ENCODE data around the gene IL17B. TPM values are rescaled to one million over a fixed set of nuclear protein-coding genes. Genes with fewer than 3 reads are reported as not detected.

The IL17B gene
- total and polyA plus RNA-seq, 2 experiments from 2014 or later, result not detected

DNA sequence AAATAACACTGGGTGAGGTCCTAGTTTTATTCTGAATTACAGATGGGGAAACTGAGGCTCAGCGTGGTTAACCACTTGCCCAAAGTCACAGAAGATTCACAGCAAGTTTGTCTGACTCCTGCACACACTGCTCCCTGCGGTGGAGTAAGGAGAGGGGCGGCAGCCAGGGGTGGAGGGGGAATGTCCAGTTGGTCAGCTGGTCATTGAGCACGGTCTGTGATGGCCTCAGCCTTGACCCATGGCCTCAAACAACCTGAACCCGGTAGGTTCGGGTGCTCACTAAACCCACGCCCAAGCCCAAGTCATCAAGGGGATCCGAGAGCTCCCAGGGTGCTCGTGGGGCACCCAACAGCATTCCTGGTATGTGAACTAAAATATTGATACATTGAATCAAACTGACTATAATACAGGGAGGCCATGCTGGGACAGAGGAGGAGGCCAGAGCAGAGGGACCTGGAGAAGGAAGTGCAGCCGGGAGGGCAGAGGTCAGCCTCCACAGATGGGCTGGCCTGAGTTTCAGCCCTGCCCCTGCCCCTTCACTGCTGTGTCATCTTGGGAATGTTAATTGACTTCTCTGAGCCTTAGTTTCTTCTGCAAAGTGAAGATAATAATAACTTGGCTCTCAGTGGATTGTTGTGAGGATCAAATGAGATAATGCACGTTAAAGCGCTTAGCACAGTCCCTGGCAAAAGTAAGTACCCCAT is 3.6 kb upstream of the IL17B start:
- Histone ChIP-seq H4K20me1 (replicated peaks; ENCODE audit: insufficient read depth) (no peaks in the 10 kb centered on the region), H3K27me3 (ENCODE audit: insufficient read depth) (no peaks in the 10 kb centered on the region), H3K9me2 (ENCODE audit: insufficient read depth) (no peaks in the 10 kb centered on the region), H3K27ac (ENCODE audit: low read depth) (no peak overlapping the region), H3K4me2 (no peak overlapping the region), H3K4me3 (no peak overlapping the region), H3K4me1 (ENCODE audit: insufficient read depth) (no peaks in the 10 kb centered on the region), H3K79me2 (replicated peaks; ENCODE audit: insufficient read depth) (no peaks in the 10 kb centered on the region), H3K36me3 (ENCODE audit: insufficient read depth) (no peaks in the 10 kb centered on the region), H2AFZ (no peak overlapping the region), H3F3A (replicated peaks; ENCODE audit: low read depth) (no peaks in the 10 kb centered on the region)
- DNase-seq (ENCODE audit: low spot score), result no peak
- Mint-ChIP-seq H3K36me3 (ENCODE audit: low read depth) (no peaks in the 10 kb centered on the region), H3K4me1 (peaks cover 13% of the 10 kb centered on the region), H3K4me3 (no peak overlapping the region), H3K9me3 (no peaks in the 10 kb centered on the region), H3K27ac (no peak overlapping the region), H3K27me3 (ENCODE audit: insufficient read depth, low read depth, poor library complexity) (peaks cover 7% of the 10 kb centered on the region)
- no peak for ATAC-seq
- no peak for TF ChIP-seq JUNB (IDR thresholded peaks at IDR 0.05; ENCODE audit: unreplicated experiment)
- TF ChIP-seq, protein P1, sequence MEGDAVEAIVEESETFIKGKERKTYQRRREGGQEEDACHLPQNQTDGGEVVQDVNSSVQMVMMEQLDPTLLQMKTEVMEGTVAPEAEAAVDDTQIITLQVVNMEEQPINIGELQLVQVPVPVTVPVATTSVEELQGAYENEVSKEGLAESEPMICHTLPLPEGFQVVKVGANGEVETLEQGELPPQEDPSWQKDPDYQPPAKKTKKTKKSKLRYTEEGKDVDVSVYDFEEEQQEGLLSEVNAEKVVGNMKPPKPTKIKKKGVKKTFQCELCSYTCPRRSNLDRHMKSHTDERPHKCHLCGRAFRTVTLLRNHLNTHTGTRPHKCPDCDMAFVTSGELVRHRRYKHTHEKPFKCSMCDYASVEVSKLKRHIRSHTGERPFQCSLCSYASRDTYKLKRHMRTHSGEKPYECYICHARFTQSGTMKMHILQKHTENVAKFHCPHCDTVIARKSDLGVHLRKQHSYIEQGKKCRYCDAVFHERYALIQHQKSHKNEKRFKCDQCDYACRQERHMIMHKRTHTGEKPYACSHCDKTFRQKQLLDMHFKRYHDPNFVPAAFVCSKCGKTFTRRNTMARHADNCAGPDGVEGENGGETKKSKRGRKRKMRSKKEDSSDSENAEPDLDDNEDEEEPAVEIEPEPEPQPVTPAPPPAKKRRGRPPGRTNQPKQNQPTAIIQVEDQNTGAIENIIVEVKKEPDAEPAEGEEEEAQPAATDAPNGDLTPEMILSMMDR (conservative IDR thresholded peaks at IDR 0.05; ENCODE audit: low read depth in 2 of 2), result no peak
- TF ChIP-seq ZNF114 (CRISPR knock-in tag; IDR thresholded peaks at IDR 0.05), result no peak
- no peak for TF ChIP-seq EZH2 (IDR thresholded peaks at IDR 0.05; ENCODE audit: low read depth, unreplicated experiment)
- TF ChIP-seq, protein P2, sequence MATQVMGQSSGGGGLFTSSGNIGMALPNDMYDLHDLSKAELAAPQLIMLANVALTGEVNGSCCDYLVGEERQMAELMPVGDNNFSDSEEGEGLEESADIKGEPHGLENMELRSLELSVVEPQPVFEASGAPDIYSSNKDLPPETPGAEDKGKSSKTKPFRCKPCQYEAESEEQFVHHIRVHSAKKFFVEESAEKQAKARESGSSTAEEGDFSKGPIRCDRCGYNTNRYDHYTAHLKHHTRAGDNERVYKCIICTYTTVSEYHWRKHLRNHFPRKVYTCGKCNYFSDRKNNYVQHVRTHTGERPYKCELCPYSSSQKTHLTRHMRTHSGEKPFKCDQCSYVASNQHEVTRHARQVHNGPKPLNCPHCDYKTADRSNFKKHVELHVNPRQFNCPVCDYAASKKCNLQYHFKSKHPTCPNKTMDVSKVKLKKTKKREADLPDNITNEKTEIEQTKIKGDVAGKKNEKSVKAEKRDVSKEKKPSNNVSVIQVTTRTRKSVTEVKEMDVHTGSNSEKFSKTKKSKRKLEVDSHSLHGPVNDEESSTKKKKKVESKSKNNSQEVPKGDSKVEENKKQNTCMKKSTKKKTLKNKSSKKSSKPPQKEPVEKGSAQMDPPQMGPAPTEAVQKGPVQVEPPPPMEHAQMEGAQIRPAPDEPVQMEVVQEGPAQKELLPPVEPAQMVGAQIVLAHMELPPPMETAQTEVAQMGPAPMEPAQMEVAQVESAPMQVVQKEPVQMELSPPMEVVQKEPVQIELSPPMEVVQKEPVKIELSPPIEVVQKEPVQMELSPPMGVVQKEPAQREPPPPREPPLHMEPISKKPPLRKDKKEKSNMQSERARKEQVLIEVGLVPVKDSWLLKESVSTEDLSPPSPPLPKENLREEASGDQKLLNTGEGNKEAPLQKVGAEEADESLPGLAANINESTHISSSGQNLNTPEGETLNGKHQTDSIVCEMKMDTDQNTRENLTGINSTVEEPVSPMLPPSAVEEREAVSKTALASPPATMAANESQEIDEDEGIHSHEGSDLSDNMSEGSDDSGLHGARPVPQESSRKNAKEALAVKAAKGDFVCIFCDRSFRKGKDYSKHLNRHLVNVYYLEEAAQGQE (IDR thresholded peaks at IDR 0.05; ENCODE audit: unreplicated experiment), result no peak
- TF ChIP-seq CREB1 (CRISPR knock-in tag; IDR thresholded peaks at IDR 0.05; ENCODE audit: low read depth), result no peak
- TF ChIP-seq, protein P3, sequence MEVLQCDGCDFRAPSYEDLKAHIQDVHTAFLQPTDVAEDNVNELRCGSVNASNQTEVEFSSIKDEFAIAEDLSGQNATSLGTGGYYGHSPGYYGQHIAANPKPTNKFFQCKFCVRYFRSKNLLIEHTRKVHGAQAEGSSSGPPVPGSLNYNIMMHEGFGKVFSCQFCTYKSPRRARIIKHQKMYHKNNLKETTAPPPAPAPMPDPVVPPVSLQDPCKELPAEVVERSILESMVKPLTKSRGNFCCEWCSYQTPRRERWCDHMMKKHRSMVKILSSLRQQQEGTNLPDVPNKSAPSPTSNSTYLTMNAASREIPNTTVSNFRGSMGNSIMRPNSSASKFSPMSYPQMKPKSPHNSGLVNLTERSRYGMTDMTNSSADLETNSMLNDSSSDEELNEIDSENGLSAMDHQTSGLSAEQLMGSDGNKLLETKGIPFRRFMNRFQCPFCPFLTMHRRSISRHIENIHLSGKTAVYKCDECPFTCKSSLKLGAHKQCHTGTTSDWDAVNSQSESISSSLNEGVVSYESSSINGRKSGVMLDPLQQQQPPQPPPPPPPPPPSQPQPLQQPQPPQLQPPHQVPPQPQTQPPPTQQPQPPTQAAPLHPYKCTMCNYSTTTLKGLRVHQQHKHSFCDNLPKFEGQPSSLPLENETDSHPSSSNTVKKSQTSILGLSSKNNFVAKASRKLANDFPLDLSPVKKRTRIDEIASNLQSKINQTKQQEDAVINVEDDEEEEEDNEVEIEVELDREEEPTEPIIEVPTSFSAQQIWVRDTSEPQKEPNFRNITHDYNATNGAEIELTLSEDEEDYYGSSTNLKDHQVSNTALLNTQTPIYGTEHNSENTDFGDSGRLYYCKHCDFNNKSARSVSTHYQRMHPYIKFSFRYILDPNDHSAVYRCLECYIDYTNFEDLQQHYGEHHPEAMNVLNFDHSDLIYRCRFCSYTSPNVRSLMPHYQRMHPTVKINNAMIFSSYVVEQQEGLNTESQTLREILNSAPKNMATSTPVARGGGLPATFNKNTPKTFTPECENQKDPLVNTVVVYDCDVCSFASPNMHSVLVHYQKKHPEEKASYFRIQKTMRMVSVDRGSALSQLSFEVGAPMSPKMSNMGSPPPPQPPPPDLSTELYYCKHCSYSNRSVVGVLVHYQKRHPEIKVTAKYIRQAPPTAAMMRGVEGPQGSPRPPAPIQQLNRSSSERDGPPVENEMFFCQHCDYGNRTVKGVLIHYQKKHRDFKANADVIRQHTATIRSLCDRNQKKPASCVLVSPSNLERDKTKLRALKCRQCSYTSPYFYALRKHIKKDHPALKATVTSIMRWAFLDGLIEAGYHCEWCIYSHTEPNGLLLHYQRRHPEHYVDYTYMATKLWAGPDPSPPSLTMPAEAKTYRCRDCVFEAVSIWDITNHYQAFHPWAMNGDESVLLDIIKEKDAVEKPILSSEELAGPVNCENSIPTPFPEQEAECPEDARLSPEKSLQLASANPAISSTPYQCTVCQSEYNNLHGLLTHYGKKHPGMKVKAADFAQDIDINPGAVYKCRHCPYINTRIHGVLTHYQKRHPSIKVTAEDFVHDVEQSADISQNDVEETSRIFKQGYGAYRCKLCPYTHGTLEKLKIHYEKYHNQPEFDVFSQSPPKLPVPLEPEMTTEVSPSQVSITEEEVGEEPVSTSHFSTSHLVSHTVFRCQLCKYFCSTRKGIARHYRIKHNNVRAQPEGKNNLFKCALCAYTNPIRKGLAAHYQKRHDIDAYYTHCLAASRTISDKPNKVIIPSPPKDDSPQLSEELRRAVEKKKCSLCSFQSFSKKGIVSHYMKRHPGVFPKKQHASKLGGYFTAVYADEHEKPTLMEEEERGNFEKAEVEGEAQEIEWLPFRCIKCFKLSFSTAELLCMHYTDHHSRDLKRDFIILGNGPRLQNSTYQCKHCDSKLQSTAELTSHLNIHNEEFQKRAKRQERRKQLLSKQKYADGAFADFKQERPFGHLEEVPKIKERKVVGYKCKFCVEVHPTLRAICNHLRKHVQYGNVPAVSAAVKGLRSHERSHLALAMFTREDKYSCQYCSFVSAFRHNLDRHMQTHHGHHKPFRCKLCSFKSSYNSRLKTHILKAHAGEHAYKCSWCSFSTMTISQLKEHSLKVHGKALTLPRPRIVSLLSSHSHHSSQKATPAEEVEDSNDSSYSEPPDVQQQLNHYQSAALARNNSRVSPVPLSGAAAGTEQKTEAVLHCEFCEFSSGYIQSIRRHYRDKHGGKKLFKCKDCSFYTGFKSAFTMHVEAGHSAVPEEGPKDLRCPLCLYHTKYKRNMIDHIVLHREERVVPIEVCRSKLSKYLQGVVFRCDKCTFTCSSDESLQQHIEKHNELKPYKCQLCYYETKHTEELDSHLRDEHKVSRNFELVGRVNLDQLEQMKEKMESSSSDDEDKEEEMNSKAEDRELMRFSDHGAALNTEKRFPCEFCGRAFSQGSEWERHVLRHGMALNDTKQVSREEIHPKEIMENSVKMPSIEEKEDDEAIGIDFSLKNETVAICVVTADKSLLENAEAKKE (CRISPR knock-in tag; IDR thresholded peaks at IDR 0.05), result no peak
- no peak for TF ChIP-seq EZH2phosphoT487 (IDR thresholded peaks at IDR 0.05; ENCODE audit: unreplicated experiment)
- no peak for TF ChIP-seq POLR2AphosphoS5 (IDR thresholded peaks at IDR 0.05; ENCODE audit: low read depth)
- no peak for TF ChIP-seq NANOG (IDR thresholded peaks at IDR 0.05; ENCODE audit: borderline replicate concordance)

Data from GM23338 (cell line).